GM15510 (cell line): ENCODE measurements around the gene SMNDC1.

Experiments used
- POLR2A ChIP-seq: IDR thresholded peaks from 3 replicates; pipeline ENCODE4 v1.6.1; 2011; ENCODE audit warnings: borderline replicate concordance; ENCODE audit not compliant: insufficient read length; ENCODE audit errors: extremely low read depth

SMNDC1 gene

DNA sequence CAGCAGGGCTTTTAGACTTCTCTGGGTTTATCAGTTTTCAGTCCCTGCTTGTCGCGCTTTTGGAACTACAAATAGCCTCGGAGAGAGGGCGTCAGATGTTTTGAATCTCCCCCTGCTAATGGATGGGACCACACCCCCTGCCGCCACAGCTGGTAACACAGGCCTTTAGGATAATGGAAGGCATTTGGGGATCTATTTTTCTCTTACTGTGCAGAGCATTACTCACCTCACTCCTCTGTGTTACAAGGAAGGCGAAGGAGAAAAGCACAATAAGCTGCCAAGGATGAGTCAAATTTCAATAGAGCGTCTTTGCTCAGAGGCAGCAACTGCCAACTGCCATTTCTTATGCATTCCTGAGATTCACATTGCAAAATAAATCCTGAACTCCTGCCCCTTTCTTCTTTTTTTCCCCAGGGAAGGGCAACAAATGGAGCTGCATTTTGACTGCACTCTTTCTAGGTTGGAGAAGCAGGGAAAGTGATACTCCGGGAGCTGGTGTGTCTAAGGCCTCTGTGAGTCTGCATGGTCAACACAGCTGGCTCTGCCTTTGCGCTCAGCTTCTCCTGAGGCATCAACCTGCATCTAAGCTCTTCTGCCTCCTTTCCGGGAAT is 31.5 kb upstream of the SMNDC1 start:
- TF ChIP-seq POLR2A = no peak

DNA sequence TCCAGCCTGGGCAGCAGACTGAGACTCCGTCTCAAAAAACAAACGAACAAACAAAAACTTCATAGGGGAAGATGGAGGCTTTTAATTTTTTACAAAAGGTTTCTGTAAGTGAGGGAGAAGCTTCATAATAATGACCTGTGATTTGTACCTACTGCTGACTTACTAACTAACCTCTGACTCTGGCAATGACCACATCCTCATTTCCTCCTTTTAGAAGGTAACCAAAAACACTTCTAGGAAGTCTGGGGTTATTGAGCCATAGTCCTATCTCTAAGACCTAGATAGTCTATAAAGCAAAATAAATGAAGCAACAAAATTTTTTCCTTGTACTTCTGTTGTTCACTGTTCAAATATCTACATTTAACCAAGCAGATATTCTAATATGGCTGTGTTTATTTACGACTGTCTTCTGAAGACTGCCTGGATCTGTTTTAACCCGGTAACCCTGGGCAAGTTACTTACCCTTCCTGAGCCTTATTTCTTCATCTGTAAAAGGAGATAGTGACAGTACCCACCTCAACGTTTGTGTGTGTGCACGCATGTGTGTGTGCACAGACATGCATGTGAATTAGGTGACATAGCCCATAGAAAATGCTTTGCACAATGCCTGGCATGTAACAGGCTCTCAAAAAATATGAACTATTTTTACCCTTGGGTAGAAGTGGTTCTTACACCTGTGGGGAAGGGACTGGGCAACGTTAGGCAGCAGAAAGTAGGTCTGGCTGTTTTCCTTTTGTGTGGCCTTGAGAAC is 30.8 kb upstream of the SMNDC1 start:
- no peak for TF ChIP-seq POLR2A

DNA sequence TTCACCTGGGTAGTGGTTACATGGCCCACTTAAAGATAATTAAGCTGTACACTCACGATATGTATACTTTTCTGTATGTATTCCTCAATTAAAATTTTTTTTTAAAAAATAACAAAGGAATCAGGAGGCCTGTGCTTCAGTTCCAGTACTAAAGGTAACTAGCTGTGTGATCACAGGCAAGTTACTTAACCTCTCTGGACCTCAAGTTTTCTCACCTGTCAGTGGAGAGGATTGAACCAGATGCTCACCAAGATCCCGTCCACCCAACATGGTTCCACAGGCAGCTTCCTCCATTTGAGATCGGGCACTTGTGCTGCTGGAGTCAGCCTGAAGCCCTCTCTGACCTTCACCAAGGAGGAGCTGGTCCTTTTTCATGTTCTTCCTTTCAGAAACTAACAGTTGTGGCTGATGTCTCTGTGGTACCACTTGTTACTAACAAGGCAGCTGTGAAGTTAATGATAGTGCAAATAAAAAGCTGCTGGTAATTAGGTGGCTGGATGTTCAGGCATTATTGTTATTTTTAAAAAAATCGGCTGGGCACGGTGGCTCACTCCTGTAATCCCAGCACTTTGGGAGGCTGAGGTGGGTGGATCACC is 29.4 kb upstream of the SMNDC1 start:
- no peak for TF ChIP-seq POLR2A

DNA sequence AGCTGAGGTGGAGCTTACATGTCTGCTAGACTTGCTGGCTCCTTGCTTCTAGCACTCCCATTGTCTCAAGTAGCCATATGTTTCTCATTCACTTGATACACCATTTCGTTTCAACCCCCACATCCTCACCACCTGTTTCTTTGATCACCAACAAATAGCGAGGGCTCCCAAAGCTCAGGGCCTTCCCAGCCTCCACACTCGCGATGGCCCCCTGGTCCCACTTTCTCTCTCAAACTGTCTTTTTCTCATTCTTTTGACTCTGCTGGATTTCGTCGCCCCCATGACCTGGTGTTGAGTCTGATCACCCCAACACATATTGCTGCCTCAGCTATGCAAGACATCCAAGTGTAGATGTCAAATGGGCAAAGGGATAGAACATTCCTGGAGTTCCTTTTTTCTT is 26.0 kb upstream of the SMNDC1 start:
- TF ChIP-seq POLR2A = no peak

DNA sequence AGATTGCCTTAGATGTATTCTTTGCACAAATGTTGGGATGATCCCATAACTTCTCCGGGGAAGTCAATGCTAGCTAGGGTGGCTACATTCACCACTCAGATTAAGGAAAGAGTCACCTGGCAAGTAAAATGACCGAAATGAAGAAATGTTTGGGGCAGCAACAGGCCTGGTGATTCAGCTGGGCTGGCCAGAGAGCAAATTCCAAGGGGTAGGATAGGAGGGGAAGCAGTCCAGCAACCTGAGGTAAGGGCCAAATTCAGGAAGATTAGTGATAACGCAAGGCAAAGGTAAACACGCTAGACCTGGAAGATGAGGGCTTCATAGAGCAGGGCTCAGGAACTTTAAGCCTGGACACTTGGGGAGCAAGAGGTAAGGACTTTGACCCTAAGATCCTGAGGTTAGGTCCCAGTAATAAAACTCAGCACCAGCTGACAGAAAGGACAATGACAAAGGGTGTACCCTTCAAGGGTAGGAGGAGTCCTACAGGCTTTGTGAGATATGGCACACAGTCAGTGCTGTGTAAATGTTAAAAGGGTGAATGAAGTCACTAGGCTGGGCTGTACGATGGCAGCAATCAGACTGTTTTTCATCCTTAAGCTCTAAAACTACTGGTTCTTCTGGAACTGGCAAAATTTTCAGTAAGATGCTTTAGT is 22.7 kb upstream of the SMNDC1 start:
- TF ChIP-seq POLR2A = no peak

DNA sequence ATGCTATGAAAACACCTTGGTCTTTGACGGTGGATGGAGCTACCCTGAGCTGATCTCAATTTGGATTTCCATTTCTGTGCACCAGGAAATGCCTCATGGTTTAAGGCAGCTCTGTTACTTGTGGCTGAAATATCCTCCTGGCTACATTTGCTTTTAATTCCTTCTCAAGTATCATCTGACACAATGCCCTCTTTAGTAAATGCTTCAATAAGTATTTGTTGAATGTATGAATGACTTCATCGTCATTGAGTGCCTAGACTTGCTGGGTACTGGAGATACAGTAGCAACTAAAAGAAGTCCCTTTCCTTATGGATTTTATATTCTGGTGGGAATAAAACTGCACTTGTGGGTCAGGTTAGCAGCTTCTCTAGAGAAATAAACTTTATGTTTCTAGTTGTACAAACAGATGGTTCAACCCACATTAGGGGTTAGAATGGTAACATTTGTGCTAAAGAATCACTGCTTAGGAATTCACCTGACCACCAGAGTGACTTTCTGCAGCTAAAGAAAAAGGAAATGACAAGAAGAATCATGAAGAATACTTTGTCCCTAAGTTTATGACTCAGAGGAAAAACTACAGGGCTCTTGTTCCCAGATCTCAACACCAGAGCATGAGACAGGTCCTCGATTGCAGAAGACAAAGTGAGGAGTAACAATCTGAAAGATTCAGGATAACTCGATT is 21.8 kb upstream of the SMNDC1 start:
- no peak for TF ChIP-seq POLR2A

DNA sequence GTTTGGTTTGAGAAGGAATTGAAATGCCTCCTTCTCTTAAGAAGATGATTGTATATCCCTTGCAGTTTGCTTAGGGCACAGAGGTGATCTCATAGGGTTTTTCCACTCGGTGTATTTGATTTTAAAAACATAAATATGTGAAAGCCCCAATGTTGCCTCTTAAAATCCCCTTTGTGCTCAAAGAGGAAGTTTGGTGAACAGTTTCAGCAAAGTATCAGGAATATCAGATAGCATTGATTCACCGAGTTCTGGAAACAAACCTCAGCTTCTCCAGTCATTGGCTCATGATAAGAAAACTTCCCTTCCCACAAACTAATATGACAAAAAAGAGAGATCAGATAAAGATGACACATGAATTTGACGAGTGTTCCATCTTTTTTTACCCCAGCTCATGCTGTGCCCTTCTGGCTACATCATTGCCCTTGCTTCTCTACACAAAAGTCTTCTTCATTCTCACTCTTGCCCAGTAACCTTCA is 20.1 kb upstream of the SMNDC1 start:
- TF ChIP-seq POLR2A = no peak

DNA sequence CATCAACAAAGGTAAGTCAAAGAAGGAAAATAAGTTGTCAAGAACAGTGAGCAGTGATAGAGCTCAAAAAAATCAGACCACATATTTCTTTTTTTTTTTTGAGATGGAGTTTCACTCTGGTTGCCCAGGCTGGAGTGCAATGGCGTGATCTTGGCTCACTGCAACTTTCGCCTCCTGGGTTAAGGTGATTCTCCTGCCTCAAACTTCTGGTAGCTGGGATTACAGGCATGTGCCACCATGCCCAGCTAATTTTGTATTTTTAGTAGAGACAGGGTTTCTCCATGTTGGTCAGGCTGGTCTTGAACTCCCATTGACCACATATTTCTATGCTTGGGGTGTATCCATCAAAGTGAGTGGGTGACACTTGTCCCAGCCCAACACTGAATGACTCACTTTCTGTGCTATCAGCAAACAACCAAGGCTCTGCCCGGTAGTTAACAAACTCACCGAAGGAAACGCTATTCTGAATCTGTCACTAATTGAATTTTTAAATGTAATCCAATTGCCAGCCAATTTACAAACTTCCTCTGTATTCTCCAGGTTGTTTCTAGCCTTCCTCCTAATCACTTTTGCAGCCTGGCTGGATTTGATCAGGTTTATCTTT is 19.6 kb upstream of the SMNDC1 start:
- no peak for TF ChIP-seq POLR2A

DNA sequence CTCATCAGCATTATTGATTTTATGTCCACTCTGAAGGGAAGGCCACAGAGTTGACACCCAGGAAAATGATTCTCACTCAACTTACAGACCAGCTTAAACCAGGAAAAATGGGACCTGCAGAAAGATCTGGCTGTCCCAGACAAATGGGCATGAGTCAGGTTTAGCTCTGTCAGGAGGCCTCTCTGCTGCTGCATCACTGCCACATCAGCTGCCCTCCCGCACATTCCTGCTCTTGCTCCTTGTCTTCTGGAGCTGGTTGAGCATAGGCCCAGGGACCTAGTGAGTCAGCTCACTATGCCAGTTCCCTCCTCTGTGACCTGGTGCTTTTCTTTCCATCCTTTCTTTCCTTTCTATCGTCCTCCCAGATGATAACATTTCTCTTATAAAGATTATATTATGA is 18.8 kb upstream of the SMNDC1 start:
- TF ChIP-seq POLR2A = no peak

DNA sequence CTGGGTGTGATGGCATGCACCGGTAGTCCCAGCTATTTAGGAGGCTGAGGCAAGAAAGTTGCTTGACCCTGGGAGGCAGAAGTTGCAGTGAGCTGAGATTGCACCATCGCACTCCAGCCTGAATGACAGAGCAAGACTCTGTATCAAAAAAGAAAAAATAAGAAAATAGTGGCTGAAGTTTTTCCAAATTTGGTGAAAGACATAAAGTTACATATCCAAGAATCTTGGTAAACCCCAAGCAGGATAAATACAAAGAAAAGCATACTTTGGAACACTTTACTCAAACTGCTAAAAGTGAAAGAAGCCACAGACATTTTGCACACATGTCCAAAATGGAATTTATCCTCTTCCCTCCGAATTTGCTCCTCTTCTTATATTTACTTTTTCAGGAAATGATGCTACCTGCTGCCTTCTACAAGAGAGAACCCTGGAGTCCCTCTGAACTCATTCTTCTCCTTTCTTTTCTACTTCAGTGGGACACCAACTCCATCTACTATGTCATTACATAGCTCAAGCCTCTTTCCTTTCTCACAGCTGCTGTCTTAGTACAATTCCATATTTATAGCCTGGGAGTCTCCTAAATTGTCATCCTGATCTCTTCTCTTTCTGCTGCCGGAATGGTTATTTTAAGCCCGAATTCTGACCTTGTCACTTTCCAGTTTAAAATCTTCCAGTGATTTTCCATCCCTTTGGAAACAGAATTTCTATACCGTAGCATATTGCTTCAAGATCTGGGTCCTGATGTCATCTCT is 17.3 kb upstream of the SMNDC1 start:
- no peak for TF ChIP-seq POLR2A

DNA sequence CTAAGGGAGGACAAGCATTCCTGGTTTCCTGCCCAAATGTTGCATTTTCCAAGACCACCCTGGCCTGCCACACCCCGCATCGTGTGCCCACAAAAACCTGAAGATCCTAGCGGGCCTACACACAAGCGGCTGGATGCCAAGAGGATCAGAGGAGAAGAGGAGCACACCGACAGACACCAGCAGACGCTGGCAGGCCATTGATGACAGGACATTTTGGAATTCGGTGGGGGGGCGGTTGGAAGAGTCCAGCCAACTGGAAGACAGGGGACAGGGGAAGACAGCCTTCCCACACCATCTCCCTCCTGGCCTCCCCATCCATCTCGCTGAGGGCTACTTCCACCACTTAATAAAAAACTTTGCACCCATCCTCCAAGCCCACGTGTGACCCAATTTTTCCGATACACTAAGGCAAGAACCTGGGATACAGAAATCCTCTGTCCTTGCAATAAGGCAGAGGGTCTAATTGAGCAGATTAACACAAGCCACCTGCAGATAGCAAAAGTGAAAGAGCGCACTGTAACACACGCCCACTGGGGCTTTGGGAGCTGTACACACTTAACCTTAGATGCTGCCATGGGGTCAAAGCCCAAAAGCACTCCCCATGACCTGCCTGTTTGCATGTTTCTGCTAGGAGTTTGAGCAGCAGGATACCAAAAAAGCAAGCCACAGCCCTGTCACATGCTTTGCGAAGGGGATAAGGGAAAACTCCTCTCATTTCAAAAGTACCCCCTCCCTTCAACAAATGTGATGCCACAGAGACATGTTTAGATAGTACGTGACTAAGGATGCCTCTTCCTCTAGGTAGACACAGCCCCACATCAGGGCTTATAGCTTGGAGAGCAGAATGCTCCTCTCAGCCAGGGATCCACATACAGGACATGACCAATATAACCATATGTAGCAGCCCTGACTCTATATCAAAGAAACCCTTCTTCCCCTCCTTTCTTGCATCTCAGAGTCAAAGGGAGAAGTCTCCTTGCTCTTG is 13.4 kb upstream of the SMNDC1 start:
- no peak for TF ChIP-seq POLR2A

DNA sequence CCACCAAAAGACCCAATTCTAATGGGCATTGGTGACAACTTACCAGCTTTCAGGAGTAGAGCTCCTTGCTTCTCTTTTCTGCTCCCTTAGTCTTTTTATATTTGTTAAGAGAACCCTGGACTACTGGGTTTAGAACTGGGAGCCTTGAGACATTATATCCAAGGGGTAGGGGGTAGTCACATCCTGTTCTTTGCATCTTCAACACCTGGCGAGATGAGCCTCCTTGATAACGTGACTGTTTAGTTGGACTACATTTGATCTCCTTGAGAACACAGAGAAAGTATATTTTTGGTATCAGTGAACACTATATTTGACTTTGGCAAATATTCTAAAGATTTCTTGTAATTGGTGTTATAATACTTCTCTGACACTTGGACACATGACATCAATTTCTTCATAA is 9.0 kb upstream of the SMNDC1 start:
- no peak for TF ChIP-seq POLR2A

DNA sequence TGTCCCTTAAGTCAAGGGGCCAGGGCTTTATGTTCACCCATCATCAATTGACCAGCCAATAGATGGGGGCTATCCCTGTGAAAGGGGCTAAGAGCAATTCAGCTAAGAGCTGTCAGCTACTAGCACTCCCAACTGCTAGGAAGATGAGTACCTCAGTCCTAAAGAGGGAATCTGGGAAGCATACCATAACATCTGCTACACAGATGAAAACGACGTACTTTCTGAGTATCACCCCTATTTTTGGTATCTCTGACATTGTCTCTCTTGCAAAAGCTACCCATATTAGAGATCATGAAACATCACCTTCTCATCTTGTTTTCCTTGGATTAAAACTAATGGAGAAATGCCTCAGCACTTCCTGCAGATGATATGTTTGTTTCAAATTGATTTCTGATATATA is 7.5 kb upstream of the SMNDC1 start:
- no peak for TF ChIP-seq POLR2A

DNA sequence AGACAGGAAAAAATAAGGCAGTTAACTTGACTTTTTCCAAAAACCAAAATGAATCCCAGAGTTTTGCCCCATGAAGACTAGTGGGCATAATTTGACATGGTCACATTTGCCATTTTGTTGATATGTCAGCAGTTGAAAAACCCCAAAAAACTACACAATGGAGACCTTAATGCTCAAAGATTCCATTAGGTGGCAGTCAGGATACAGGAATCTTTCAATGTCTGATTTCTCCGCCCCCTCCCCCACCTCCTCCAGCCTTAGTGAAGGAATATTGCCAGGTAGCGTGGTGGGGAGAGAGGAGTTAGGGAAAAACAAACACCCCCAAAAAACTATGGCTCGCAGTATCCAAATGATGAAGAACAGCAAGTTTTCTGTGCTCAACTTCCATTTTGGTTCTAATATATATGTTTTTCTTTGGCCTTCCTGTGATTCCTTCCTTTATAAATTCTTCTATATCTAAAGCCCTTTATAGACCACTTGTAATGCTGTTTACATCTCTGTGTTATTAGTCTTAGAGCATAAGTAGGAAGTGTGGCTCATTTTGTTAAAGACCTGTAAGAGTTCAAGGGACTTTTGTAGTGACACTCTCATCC is 6.7 kb upstream of the SMNDC1 start:
- TF ChIP-seq POLR2A = no peak
